CD4-positive, alpha-beta T cell treated with Interleukin-10 for 1 hour (primary cell): Measurements from ENCODE around the gene HOXA11.

ENCODE experiments used
- DNase-seq: peaks from one replicate; pipeline ENCODE4 v3.0.0-alpha.2; 2020

Gene HOXA11

DNA sequence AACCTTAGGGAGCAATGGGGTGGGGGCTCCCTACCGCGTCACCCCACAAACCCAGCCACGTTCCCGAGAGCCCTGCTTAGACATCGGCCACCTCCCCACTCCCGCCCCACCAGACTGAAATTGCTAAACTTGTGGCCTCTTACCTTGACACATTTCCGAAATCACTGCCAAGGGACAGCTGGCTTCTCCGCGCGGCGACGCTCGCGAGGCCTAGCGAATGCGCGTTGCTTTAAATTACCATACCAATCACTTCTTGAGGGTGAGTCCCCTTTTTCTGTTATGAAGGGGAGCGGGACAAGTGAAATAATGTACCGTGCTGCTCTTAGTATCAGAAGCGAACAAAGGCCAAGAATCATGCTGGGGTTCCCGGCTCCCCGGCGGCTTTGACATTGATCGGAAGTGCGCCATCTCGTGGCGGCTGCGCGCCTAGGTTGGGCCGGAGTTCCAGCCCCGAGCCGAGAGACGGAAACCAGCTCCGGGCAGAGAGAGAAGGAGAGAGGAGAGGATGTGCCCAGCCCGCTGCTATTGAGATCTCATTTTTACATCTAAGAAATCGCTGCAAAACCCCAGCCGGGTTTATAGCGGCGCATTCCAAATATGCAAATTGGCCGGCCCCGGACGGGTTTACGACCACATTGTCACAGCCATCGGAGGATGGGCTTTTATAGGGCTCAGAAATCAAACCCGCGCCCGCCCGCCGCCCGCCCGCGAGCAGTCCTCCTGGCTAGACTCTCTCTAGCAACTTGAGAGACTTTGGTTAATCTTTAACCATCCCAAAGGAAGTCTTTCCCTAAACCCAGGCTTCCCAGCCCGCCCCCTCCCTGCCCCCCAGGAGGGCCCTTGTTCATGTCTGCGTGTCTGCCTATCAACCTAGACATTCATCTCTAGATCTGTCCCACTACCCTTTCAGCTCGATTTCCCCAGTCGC lies 5.3 kb downstream of the HOXA11 start:
- peak; percentile 60 for DNase-seq

DNA sequence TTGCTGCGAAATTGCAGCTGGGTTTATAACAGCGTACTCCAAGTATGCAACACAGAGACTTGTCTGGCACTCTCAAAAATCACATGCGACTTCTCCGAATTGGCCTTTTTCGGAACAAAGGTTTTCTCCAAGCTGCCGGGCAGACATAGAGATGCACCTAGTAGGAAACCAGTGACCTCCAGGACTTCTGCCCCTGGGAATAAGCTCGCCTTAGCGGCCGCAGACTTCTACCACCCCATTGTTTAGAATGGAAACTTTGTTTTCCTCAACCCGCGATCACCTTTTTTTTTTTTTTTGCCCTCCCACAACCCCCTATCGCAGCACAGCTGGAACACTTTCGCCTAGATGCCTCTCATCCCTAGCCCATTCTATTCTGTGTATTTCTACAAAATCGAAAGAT lies 6.0 kb downstream of the HOXA11 start:
- no peak for DNase-seq

DNA sequence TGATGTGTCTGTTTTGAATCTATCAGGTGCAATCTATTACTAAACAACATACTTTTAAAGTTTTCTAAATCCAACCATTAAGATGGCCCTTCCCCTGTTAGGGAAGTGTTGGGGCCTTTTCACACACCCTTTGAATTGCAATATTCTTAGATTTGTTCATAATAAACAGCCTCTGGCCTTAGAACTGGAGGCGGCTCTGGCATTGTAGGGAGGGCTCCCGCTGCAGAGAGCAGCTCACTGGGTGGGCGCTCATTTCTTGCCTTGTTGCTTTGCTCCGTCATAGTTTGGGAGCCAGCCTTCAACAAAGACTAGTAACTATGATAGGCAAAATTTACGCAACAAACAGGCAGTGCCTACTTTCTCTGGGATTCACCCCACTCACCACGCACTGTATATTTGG lies 6.7 kb downstream of the HOXA11 start:
- no peak for DNase-seq

DNA sequence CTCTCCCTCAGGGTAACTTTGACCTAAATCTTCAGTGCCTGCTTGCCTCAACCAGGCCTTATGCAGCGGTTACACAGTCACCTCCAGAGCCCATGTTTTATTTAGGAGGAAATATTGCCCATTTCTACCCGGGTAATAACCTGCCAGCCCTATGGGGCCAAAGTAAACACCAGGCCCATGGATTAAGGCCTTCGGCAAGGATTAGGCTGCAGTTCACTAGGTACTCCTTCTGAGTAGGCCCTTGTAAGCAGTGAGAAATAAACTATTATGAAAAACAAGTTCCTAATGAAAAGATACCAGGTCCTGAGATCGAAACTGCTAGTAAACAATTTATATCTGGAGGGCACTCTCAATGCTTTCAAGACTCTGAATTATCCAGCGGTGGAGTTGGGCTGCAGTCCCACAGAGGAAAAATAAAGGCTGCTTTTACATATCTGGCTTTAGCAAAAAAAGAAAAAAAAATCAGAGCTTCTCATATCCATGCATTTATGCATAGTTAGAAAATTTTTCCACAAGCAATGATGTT lies 7.2 kb downstream of the HOXA11 start:
- no peak for DNase-seq

DNA sequence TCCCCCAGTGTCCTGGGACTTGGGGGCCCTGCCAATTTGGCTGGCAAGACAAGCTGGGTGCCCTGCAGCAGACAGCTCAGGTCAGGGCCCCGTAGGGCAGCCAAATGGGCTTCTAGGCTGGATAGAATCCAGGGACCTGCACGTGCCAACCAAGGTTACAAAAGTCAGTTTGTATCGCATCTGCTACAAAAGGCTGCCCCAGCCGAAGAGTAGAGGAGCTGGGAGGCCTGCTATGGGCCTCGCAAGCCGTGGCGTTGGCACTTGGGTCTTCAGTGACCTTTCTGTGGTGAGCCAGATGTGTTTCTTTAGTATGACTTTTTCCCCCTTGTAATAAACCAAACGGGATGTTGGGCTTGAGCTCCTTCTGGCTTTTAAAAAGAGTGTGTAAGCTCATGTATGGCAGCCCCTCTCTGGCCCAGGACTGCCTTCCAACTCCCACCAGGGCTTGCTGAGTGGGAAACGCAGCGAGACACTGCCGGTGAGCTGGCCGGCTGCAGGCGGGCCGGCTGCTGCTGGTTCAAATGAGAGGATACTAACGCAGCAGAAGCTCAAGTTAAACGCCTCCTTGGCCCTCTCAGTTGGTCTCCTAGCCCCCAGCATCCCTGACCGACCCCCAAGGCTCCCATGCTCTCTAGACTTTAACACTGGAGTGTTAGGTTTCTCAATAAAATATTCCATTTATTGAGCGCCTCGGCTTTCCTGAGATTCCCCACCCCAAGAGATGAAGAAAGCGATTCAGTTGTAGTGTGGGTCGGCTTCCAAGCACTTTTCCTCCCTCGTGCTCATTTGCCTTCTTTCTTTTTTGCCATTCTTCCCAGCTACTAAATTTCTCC lies 7.9 kb downstream of the HOXA11 start:
- DNase-seq = no peak

DNA sequence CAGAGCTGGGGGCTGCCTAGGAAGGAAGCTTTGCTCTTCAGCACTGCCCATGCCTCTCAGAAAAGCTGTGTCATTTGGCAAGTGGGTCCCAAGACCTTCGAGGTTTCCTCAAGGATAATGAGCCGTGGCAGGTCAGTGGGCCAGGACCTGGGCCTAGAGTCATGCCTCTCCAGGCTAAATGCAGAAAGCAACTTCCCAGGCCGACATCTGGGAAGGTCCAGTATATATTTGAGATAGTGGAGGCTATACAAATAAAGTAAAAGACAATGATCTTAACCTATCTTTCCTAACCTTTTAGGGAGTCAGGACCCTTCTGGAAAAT lies 8.5 kb downstream of the HOXA11 start:
- DNase-seq = no peak

DNA sequence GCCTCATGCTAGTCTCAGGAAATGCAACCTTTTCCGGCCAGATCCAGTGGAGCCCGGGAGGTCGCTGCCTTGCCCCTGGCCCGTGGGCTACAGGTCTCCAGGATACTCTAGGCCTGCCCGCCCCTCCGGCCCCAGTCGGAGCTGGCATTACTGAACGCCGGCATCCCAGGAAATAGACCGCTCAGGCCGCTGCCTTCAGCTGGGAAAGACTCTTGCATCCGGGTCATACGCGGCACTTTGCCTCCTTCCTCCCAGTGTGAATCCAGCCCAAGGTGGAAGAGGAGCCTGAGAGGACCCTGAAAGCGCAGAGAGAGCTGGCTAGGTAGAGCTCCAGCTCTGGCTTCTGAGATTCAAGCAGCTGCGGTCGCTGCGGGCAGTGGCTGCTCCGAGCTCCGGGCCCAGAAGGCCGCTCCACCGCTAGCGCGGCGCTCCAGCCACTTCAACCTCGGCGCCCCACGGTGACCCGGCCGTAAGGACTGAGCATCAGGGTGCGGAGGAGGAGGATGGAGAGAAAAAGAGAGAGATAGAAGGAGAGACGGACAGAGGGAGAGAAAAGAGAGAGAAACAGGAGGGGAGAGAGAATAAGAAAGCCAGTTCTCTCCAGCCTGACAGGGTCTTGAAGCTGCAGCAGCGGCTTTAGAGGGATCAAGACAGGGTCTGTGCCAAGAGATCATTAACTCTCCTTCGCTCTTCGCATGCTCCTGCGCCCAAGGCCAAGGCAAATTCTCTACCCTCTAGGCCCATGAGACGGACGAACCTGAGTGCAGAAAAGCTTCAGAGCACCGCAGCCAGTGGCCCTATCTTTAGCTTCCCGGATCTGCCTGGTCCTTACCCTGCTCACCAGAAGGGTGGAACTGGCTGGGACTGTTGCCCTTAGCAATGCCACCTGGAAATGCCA lies 9.2 kb downstream of the HOXA11 start:
- no peak for DNase-seq

DNA sequence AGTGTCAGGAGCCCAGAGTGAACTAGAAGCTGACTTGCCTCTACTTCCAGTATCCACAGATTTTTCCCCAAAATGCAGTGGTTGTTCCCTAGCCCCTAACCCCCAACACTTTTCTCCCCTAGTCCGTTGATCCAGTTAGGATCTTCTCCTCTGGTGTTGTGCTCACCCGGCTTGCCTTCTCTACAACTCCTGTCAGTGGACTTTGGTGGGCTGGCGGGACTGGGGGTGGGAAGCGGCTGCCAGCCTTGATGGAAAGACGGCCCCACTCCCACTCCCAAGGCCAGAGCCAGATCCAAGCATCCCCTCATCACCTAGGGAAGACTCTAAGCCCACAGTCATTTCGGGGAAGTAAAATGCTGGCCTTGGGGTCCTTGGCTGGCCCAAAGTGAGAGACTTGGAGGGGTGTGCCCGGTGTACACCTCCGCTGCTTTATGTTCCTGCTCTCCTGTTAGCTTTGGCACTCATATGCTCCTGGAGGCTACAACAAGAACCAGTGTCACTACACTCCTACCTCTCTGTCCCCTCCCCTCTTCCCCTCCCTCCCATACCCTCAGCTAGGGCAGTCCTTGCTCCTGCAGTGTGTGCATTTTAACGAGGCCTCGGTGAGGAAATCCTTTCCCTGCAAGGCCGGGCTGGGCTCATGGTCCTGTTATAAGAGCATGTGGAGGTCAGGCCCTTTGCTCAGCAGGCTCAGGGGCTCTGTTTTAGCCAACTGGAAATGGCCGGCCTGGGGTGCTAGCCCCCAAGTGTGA lies 10.0 kb downstream of the HOXA11 start:
- no peak for DNase-seq

DNA sequence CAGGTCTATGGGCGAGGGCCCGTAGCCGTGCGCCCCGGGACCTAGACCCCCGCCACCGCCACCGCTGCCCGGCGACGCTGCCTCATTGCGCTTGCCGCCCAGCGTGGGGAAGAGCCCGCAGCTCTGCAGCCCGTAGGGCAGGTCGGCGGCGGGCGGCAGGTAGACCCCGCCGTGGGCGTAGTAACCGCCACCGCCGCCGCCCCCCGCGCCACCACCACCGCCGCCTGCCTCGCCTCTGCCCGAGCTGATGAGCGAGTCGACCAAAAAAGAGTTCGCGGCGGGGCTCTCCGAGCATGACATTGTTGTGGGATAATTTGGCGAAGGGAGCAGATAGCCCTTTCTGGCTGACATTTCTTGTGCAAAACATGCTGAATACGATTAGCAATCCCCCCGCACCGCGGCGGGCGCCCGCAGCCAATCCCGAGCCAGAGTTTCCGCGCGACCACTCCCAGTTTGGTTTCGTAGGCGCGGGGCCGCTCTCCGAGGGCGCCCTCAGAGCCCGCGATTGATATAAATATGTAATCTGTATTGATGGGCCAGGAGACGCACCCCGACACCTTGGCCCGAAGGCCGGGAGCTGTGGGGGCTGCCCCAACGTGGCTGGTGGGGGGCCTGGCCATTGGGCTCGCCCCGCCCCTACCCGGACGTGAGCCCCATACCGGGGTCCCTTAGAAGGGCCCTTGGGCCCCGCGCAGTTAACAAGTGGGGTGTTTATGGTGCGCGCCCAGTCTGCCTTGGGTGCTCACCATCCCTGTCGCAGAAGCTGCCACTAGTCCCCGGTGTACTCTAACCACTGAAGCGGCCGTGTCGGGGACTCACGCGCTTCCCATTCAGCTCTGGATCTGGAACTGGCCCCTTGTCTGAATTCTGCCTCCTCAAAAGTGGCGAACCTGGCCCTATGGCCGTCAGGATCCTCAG lies 10.8 kb downstream of the HOXA11 start, which contains the start of gene HOXA10:
Gene HOXA10, minus strand, starts transcription at position 365 of the 918 bp plus-strand sequence. Its CDS starts 14 bp downstream, at position 351.
- DNase-seq = no peak

DNA sequence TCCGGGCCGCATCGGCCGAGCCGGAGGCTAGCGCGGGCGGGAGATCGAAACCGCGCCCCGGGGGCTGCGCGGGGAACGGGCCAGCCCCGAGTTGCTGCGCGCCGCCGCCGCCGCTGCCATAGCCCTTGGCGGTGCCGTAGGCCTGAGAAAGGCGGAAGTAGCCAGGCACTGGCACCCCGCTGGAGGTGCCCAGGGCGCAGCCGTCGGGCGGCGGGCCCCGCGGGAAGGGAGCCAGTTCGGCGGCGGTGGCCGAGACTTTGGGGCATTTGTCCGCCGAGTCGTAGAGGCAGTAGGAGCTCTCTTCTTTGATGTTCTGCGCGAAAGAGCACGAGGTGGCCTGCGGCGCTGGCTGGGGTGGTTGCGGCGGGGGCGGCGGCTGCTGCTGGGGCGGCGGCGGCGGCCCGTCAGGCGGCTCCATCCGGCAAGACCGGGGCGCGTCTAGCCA lies 11.5 kb downstream of the HOXA11 start:
- DNase-seq = peak; percentile 35

DNA sequence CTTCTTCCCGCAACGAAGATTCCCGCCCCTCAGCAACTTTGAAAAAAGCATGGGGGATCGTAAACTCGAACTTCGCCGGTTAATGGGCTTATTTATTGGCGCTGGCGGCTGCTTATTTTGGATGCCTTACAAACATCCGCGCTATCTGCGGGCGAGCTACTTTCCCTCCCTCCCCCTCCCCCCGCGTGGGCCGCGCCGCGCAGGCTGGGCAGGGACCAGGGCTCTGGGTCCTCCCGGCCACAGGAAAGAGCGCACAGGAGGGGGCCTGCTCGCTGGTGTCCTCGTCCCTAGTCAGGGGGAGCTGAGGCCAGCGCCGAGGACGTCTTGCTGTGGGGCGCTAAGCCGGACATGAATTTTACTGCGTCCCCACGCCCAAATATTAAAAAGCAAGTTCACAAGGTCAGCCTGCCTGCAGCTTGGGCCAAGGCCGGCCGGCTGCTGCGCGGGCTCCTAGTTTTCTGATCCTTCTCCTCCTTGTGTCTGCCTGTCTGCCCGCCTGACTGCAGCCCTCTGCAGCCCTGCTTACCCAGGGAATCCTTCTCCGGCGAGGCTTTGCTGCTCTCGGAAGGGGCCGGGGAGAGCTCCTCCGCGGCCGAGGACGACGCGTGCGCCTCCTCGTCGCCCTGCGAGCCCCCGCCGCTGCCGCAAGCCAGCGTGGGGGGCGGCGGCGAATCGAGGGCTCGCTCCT lies 12.1 kb downstream of the HOXA11 start:
- DNase-seq = no peak

DNA sequence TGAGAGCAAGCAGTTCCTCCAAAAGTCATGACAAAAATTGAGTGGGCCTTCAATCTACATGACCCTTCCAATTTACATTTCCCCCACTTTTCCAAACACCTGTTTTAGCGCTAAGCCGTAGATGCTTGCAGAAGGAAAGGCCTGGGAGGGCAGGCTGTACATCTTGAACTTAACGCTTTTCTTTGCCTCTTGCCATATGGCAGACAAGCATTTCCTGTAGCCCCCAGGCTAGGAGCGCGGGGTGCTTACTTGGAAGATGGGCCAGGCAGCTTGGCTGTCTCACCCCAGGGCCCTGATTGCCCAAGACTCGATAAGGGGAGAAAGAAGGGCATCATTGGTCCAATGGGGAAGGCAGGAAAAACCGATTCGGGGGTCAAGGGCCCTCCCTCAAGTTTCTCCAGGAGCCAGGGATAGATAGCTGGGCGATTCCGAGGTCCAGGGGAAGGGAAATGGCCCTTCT lies 12.7 kb downstream of the HOXA11 start:
- no peak for DNase-seq

DNA sequence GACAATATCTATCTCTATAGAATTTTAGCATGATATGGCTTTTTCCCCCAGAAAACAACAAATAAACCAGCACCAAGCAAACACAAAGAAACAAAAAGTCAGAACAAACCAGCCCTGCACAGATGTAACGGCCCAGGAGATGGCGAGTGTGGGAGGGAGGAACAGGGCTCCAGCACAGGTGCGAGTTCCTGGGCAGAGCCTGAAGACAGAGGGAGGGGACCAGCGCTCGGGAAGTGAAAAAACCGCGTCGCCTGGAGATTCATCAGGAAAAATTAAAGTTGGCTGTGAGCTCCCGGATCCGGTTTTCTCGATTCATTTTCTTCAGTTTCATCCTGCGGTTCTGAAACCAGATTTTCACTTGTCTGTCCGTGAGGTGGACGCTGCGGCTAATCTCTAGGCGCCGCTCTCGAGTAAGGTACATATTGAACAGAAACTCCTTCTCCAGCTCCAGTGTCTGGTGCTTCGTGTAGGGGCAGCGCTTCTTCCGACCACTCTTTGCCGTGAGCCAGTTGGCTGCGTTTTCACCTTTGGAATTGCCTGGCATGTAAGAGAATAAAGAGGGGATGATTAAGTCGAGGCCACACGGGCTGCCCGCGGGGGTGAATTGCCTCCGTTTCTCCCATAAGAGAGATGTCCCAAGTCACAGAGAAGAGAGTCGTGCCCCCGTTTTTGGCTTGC lies 13.3 kb downstream of the HOXA11 start:
- no peak for DNase-seq

DNA sequence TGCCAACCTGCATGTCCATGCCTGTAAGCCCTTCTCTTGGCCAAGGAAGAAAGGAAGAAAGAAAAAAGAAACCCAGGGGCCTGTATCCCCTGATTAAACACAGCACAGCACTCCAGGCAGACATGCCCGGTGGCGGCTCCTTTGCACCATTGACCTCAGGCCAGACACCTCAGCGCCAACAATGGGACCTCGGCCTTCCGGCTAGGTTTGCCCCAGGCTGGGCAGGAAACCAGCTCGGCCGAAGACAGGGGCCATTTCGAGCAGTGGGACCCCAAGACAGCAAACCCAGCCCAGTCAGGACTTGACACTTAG lies 13.8 kb downstream of the HOXA11 start:
- no peak for DNase-seq

DNA sequence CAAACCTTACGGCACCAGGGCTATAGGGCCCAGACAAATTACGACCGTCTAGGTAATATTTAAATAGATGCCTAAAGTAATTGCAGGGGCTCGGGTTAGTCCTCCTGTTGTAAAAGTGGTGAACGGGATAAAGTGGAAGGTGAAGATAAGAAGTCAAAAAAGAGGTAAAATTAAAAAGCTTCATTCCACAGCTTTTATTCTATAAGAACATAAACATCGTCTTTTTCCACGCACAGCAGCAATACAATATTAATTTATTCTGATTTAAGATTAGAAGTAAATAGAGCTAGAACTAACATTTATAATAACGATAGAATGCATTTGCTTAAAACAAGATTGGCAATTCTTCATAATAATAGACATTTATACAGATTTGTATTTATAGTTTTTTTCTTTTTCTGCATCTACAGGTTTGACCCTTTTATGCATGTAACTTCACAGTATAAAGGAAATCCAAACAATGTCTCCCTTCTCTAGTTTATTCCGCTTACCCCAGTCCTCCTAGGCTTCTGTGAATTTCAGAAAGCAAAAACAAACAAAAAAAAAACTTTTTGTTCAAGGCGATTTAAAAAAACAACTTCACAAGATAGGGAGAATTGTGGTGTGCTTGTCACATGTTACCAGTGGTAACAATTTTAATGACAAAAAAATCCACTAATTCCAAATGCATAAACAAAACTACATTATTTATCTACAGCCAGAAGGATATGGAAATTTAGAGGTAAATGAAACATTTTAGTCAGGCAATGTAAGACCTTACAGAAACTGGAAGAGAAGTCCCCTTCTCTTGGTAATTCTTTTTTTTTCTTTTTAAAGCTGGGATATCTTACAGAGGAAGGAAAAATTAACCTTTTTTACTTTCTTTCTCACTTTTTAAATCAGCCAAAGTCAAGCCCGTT lies 14.4 kb downstream of the HOXA11 start:
- no peak for DNase-seq

DNA sequence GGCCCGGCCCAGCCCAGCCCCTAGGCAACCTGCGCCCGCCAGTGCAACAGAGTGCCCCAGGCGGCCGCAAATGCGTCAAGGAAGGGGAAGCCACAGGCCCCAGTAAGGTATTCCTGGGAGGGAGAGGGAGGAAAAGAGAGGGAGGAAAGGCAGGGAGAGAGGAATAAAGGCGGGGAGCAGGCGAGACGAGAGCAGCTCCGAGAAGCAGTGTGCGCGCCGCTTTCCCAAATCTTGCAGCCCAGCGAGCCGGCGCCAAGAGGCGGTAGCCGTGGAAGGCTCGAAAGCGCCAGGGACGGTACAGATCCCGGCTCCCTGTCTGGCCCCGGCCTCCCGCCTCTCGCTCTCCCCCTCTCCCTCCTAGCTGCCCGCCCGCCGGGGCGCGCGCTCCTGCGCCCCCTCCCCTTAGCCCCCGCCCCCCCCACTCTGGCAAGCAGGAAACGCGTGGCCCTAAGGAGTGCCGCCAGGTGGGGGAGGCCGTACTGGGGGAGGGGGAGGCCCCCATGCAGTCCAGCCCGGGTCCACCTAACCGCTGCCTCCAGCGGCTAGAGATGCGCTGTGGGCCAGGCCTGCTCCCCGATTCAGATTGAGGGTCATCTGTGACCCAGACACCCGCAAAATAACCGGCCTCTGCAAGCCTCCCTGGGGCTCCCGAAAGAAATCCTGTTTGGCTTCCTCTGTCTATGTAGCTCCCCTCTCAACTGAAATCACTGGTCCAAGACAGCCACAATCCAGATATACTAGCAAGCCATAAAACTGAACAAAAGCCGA lies 15.2 kb downstream of the HOXA11 start:
- no peak for DNase-seq

DNA sequence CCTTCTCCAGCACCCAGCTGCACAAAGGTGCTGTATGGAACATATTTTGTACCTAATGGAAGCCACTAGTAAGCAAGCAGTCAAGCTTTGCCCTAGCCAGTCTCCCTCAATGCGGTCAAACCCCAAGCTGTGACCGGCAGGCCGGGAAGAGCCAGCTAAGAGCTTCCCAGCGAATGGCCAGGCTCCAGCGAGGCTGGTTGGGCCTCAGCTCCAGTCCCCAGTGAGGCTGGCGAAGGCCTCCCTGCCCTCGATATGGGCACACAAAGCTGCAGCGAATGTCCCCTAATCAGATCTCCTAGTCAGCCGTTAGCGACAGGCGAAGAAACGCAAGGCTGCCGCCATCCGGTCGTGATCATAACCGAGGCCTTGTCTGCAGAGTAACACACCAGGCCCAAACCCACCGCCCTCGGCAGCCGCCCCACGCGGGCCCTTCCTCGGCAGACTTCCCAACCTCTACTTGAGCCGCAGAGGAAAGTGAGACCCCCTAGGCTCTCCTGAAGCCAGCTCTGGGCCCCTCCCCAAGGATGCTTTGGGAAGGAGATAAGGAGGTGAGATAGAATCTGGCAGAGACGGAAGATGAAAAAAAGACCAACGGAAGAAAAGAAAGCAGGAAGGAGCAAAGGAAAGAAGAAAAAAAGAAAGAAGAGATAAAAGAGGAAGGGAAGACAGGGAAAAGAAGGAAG lies 16.6 kb downstream of the HOXA11 start:
- no peak for DNase-seq
